Suprapubic skin (tissue), 4 donors: ENCODE results near the gene SERINC5. TPM values are rescaled to one million over a fixed set of nuclear protein-coding genes. Genes with fewer than 3 reads are reported as not detected.

ENCODE experiments used
- DNase-seq, 2 donors: peaks; one replicate each; pipeline ENCODE4 v3.0.0-alpha.2; 2019; ENCODE audit warnings: low spot score in 2 of 2
- H3K27ac ChIP-seq: fragments of 200-600 bp; sonication (generic); one replicate; pipeline ENCODE4 v1.5.1; 2019
- H3K27me3 ChIP-seq: fragments of 200-600 bp; sonication (generic); one replicate; pipeline ENCODE4 v1.5.1; 2019
- H3K36me3 ChIP-seq: fragments of 200-600 bp; sonication (generic); one replicate; pipeline ENCODE4 v1.5.1; 2019
- H3K4me1 ChIP-seq: fragments of 200-600 bp; sonication (generic); one replicate; pipeline ENCODE4 v1.5.1; 2019
- H3K4me3 ChIP-seq: fragments of 200-600 bp; sonication (generic); one replicate; pipeline ENCODE4 v1.5.1; 2019; ENCODE audit warnings: mild to moderate bottlenecking
- H3K9me3 ChIP-seq: fragments of 200-600 bp; sonication (generic); one replicate; pipeline ENCODE4 v1.5.1; 2019
- CTCF ChIP-seq, 2 donors: fragments of 200-600 bp in 1 of 2; fragments of 450-650 bp in 1 of 2; sonication (generic) in 1 of 2; IDR thresholded peaks; one replicate each; pipeline ENCODE4 v1.5.1; 2016 to 2019; ENCODE audit warnings: antibody characterized with exemption in 2 of 2, mild to moderate bottlenecking in 1 of 2, moderate library complexity in 1 of 2
- EP300 ChIP-seq: sonication (generic); formaldehyde crosslinking; IDR thresholded peaks from one replicate; pipeline ENCODE4 v1.6.1; 2017; ENCODE audit warnings: antibody characterized with exemption
- POLR2A ChIP-seq, 2 donors: fragments of 450-650 bp; IDR thresholded peaks; one replicate each; pipeline ENCODE4 v1.6.1; 2017; ENCODE audit warnings: antibody characterized with exemption in 2 of 2, mild to moderate bottlenecking in 2 of 2, moderate library complexity in 2 of 2
- POLR2AphosphoS5 ChIP-seq, 3 donors: sonication (generic); formaldehyde crosslinking; IDR thresholded peaks; one replicate each; pipeline ENCODE4 v1.6.1; 2017; ENCODE audit warnings: antibody characterized with exemption in 3 of 3
- WGBS: methylation state at CpG from one replicate; pipeline ENCODE4 v1.1.5; 2018; 5-methylcytosine and 5-hydroxymethylcytosine counted together
- total RNA-seq, 4 donors: library from RNA; depleted of rRNA; stranded (reverse); fragments of >200 nt; gene quantifications; one replicate each; pipeline ENCODE4 v1.1.0, GENCODE V29; 2016

SERINC5 gene
- total RNA-seq, 4 donors from 2014 or later, result 53.8 to 68.8 (median 62.5) TPM

GRCh38 chr5:80082731-80083100 is 173.1 kb downstream of the SERINC5 start:
- WGBS, result 3% methylated on average over 15 of the region's 16 CpGs
- Histone ChIP-seq H3K27ac (peak overlapping the region; percentile 46), H3K9me3 (no peaks in the 10 kb centered on the region), H3K4me1 (peaks cover 11% of the 10 kb centered on the region), H3K27me3 (no peaks in the 10 kb centered on the region), H3K4me3 (peak overlapping the region; percentile 44), H3K36me3 (no peaks in the 10 kb centered on the region)
- peak; percentile 48 to 88 for TF ChIP-seq CTCF (IDR thresholded peaks at IDR 0.05)
- TF ChIP-seq POLR2A (IDR thresholded peaks at IDR 0.05), result no peak
- peak; percentile 82 to 88 for DNase-seq

- no peak overlapping the region for H3K27ac ChIP-seq
- H3K9me3 ChIP-seq, result no peaks in the 10 kb centered on the region
- no peaks in the 10 kb centered on the region for H3K36me3 ChIP-seq
- TF ChIP-seq CTCF (IDR thresholded peaks at IDR 0.05), result no peak
- no peak for TF ChIP-seq POLR2A (IDR thresholded peaks at IDR 0.05)
- TF ChIP-seq EP300, result no peak
- no peak for TF ChIP-seq POLR2AphosphoS5 (IDR thresholded peaks at IDR 0.05)
- no peak for DNase-seq
- no peaks in the 10 kb centered on the region for H3K27me3 ChIP-seq
- peaks cover 11% of the 10 kb centered on the region for H3K4me1 ChIP-seq
- peak overlapping the region; percentile 44 for H3K4me3 ChIP-seq
- WGBS, result 93% methylated on average over 15 of the region's 15 CpGs
These were observed 173.6 kb downstream of the SERINC5 start for GRCh38 chr5:80082281-80082680.

- Histone ChIP-seq H3K27ac (no peak overlapping the region), H3K27me3 (no peaks in the 10 kb centered on the region), H3K36me3 (no peaks in the 10 kb centered on the region), H3K9me3 (no peaks in the 10 kb centered on the region), H3K4me1 (peaks cover 11% of the 10 kb centered on the region), H3K4me3 (no peak overlapping the region)
- WGBS, result 98% methylated on average over 4 of the region's 4 CpGs
- no peak for DNase-seq
- TF ChIP-seq EP300 (no peak), POLR2A (IDR thresholded peaks at IDR 0.05) (no peak), POLR2AphosphoS5 (IDR thresholded peaks at IDR 0.05) (no peak), CTCF (IDR thresholded peaks at IDR 0.05) (no peak)
These were observed 176.9 kb downstream of the SERINC5 start for GRCh38 chr5:80078921-80079320.

DNA sequence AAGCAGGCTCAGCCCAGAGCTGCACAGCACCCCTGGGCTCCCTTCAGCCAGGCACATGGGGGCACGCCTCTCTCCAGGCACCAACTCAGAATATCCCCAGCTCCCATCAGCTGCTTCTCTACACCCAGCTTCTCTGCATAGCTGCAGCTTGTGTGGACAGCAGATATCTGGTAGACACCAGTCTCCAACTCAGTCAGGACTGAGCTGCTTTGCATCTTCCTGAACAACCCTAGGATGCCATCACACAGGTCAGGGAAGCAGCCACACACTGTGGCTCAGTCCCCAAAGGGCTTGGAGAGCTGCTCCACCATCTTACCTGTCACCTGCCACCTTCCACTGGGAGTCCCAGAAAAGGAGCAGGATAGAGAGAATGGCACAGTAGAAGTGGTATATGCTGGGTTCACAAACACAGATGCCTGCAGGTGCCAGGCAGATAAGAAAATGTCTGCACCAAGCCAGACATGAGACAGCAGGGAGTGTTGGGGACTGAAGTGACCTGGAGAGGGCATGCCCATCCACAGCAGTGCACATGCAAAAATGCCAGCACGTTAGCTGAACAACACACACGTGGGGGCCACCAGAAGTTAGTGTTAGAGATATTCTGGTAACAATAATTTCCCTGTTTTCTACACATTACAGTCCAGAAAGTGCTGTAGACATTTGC is 178.7 kb downstream of the SERINC5 start:
- 80% methylated on average over 2 of the region's 3 CpGs for WGBS
- no peak for TF ChIP-seq EP300
- TF ChIP-seq CTCF (IDR thresholded peaks at IDR 0.05), result no peak
- no peak for TF ChIP-seq POLR2AphosphoS5 (IDR thresholded peaks at IDR 0.05)
- no peak for TF ChIP-seq POLR2A (IDR thresholded peaks at IDR 0.05)

GRCh38 chr5:80076131-80077050 is 179.5 kb downstream of the SERINC5 start:
- H3K27me3 ChIP-seq, result no peaks in the 10 kb centered on the region
- H3K4me1 ChIP-seq, result no peaks in the 10 kb centered on the region
- no peak overlapping the region for H3K4me3 ChIP-seq
- 96% methylated on average over 7 of the region's 10 CpGs for WGBS
- TF ChIP-seq POLR2A (IDR thresholded peaks at IDR 0.05) (no peak), POLR2AphosphoS5 (IDR thresholded peaks at IDR 0.05) (no peak), EP300 (no peak), CTCF (IDR thresholded peaks at IDR 0.05) (no peak)
- no peaks in the 10 kb centered on the region for H3K9me3 ChIP-seq
- no peak for DNase-seq
- no peak overlapping the region for H3K27ac ChIP-seq
- no peaks in the 10 kb centered on the region for H3K36me3 ChIP-seq

More for the DNA sequence above, 178.7 kb downstream of the SERINC5 start:
- DNase-seq, result no peak
- Histone ChIP-seq H3K4me3 (no peak overlapping the region), H3K9me3 (no peaks in the 10 kb centered on the region), H3K27me3 (no peaks in the 10 kb centered on the region), H3K4me1 (no peaks in the 10 kb centered on the region), H3K36me3 (no peaks in the 10 kb centered on the region), H3K27ac (no peak overlapping the region)
